ENCODE results near the gene MRNIP.

DNA sequence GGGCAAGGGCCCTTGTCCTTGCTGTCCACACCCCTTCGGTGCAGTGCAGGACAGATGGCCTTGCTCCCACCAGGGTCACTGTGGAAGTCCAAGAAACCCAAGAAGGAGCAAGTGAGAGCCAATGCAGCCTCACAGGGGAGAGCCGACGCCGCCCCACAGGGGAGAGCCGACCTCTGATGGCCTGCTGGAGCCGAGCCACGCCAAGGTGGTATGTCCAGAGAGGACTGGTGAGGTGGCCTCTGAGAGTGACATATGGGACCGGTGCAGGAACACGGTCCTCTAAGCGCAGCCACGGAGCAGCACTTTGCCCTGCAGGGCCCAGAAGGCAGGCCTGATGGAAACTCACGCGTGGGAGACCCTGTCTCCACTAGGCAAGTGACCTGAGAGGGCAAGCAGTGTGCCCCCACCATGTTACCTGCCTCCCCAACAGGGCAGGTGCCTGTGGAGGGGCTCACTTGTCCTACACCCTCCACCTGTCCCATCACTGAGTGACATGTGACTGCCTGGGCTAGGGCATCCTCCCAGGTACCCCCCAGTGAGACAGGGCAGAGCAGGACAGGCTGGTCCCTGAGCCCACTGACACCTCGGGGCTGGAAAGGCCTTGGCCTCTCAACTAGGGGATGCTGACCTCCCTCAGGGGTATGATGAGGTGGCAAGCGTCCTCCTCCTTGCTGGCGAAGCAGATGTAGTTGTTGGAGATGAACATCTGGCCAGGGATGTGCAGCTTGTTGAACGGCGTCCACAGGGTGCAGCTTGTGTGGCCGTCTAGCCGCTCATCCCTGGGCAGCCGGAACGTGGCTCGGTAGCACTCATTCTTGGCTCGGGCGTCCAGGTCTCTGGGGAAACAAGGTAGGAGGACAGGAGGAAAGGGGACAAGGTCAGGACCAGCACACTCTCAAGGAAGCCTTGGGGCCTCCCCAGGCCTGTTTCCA lies 32.4 kb upstream of the MRNIP start:
- TF ChIP-seq, protein P1, sequence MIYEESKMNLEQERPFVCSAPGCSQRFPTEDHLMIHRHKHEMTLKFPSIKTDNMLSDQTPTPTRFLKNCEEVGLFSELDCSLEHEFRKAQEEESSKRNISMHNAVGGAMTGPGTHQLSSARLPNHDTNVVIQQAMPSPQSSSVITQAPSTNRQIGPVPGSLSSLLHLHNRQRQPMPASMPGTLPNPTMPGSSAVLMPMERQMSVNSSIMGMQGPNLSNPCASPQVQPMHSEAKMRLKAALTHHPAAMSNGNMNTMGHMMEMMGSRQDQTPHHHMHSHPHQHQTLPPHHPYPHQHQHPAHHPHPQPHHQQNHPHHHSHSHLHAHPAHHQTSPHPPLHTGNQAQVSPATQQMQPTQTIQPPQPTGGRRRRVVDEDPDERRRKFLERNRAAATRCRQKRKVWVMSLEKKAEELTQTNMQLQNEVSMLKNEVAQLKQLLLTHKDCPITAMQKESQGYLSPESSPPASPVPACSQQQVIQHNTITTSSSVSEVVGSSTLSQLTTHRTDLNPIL (CRISPR knock-in tag; IDR thresholded peaks at IDR 0.05; ENCODE audit: low read depth) = no peak
- TF ChIP-seq, protein P2, sequence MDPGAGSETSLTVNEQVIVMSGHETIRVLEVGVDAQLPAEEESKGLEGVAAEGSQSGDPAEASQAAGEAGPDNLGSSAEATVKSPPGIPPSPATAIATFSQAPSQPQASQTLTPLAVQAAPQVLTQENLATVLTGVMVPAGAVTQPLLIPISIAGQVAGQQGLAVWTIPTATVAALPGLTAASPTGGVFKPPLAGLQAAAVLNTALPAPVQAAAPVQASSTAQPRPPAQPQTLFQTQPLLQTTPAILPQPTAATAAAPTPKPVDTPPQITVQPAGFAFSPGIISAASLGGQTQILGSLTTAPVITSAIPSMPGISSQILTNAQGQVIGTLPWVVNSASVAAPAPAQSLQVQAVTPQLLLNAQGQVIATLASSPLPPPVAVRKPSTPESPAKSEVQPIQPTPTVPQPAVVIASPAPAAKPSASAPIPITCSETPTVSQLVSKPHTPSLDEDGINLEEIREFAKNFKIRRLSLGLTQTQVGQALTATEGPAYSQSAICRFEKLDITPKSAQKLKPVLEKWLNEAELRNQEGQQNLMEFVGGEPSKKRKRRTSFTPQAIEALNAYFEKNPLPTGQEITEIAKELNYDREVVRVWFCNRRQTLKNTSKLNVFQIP (CRISPR knock-in tag; IDR thresholded peaks at IDR 0.05; ENCODE audit: borderline replicate concordance, low read depth) = no peak
- TF ChIP-seq, protein P3, sequence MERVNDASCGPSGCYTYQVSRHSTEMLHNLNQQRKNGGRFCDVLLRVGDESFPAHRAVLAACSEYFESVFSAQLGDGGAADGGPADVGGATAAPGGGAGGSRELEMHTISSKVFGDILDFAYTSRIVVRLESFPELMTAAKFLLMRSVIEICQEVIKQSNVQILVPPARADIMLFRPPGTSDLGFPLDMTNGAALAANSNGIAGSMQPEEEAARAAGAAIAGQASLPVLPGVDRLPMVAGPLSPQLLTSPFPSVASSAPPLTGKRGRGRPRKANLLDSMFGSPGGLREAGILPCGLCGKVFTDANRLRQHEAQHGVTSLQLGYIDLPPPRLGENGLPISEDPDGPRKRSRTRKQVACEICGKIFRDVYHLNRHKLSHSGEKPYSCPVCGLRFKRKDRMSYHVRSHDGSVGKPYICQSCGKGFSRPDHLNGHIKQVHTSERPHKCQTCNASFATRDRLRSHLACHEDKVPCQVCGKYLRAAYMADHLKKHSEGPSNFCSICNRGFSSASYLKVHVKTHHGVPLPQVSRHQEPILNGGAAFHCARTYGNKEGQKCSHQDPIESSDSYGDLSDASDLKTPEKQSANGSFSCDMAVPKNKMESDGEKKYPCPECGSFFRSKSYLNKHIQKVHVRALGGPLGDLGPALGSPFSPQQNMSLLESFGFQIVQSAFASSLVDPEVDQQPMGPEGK (CRISPR knock-in tag; IDR thresholded peaks at IDR 0.05; ENCODE audit: borderline replicate concordance) = no peak
- TF ChIP-seq OSR1 (CRISPR knock-in tag; IDR thresholded peaks at IDR 0.05) = no peak
